ENCODE results near the gene PRL.

PRL gene

DNA sequence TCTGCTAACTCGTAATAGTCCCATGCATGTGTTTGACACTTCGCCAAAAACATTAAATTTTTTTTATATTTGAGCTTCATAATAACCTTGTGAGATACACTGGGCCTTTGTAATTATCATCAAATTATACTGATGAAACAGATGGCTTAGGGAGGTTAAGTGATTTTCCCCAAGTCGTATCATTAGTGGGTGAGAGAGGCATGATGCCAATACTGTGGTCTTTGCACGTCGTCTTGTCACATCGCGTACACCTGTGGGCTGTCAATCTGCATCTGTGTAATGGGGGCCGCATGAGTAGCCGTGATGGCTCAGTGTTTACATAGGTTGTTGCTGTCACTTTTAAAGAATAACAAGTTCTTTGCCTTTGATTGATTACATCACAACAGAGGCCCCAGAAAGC lies 1.7 kb downstream of the PRL start:
- no peak for DNase-seq

DNA sequence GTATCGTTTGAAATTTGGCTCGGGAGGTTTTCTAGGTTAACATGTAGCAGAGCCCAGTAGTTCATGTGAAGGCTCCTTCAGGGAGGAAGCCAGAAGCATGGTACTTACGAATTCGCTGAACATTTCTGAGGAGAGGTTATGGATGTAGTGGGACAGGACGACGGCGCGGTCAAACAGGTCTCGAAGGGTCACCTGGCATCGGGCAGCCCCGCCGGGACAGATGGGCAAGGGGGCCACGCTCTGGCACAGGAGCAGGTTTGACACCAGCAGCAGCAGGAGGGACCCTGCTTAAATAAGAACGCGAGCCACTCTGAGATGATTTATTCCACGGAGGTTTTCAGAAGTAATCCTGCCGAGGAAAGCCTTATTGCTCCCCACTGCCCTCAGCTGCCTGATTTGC lies 2.5 kb downstream of the PRL start:
- no peak for DNase-seq

DNA sequence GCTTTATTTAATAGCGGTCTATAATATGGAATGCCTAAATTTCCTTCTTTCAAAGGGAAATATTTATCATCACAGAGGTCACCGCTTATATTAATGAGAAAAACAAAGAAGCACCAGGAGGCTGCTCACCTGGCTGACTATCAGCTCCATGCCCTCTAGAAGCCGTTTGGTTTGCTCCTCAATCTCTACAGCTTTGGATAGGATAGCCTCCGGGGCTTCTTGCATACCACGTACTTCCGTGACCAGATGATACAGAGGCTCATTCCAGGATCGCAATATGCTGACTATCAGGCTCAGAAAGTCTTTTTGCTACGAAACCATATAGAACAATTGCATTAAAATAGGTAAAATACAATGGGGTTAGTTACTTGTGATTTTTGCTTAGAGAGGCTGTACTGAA lies 6.8 kb downstream of the PRL start:
- no peak for DNase-seq

GRCh38 chr6:22288721-22289120 lies 8.1 kb downstream of the PRL start:
- DNase-seq = no peak

DNA sequence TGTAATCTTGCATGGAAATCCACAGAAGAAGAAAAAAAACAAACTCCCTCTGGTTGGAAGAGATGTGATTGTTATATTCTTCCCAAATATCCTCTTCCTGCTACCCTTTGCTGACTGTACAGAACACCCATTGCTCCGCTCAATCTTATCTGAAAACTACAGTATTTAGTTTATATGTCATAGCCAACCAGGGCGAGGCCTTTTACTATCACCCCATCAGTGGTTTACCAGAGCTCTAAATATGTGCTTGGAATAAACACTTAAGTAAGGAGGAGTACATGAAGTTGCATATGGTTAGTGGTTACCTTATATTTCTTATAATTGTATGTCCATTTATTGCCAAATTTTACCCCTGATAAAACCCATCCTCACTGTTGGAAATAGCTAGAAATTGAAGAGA lies 12.2 kb downstream of the PRL start:
- DNase-seq = no peak

- no peak for DNase-seq
Measured at GRCh38 chr6:22281341-22282085, 15.3 kb downstream of the PRL start.

- DNase-seq = no peak
Measured at GRCh38 chr6:22279427-22279826, 17.4 kb downstream of the PRL start.

- no peak for DNase-seq
Measured at GRCh38 chr6:22271081-22271480, 25.8 kb downstream of the PRL start.

GRCh38 chr6:22263748-22264147 lies 33.1 kb downstream of the PRL start:
- DNase-seq = no peak

DNA sequence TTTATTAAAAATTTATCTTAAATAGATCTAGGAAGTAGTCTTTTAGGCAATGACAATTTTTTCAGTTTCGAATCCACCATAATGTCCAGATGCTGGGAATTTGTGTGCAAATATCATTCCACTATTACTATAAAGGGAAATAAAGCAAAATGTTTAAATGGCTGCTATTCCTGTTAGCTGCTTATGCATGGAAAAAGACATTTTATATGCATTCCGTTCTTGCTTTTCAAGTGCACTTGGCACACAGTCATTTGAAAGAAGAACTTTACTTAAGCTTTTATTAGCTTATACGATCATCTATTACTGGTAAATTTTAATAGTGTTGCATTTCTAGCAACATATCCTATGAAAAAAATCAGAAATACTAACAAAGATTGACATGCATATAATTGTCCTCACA lies 42.0 kb downstream of the PRL start:
- DNase-seq = no peak

- no peak for DNase-seq
Measured at GRCh38 chr6:22253955-22254655, 42.7 kb downstream of the PRL start.

DNA sequence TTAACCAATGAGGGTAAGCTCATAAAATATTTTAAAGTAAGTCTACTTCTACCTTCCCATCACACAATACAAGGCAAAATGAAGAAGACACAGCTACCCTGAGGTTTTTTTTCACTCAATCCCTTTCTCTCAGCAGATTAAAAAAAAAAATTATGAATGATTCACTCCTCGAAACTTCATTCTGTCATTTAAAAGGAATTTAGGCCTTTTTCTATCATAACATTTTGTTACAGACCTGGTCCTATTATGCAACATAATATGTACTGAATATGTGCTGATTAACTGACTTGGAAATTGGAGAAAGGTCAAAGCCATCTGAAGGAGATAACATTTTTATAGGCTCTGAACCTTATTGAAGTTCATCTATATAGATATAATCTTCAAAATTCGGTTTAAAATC lies 45.5 kb downstream of the PRL start:
- no peak for DNase-seq

DNA sequence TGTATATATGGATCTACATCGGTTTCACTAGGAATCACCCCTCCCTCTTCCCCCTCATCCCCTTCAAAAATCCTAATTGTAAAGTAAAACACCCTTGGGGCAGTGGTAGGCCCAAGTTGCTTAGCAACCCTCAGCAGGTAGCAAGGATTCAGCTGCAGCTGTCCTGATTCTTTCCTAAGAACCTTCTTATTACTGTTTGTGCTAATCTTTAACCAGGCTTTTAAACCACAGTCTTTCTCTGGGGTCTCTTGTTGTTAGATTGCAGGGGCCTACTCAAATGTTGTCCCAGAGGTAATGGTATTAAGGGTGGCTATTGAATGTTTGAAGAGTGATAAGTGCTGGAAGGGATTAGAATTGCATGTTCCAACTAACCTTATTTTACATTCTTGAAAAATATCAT lies 46.4 kb downstream of the PRL start:
- DNase-seq = peak in 3 of 51 donors; percentile 1 to 20 (median 5)

DNA sequence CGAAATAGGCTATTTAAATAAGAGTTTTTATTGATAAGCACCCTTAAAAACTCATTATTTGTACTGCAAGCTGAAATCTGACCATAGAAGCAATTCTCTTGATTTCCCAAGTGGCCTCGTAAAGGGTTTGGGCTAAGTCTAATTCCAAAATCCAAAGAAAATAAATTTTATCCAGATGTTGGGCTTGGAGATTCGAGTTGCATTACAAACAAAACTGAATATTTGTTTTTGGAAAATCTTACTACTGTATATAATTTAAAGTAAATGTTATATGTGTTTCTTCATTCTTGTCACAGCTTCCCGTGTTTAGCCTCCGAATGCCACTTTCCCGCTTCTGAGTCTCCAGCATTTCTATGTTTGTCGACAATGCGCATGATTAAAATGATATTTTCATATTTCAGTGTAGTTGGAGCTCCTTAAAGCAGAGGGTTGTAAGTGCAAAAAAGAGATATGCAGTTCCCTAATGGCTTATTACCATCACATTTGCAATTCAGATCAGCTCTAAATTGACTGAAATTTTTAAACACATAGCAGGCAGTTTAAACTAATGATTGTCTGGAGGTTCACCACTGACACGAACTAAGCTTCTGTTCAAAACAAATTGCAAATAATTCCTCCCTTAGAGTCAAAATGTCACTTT lies 47.0 kb downstream of the PRL start:
- no peak for DNase-seq

DNA sequence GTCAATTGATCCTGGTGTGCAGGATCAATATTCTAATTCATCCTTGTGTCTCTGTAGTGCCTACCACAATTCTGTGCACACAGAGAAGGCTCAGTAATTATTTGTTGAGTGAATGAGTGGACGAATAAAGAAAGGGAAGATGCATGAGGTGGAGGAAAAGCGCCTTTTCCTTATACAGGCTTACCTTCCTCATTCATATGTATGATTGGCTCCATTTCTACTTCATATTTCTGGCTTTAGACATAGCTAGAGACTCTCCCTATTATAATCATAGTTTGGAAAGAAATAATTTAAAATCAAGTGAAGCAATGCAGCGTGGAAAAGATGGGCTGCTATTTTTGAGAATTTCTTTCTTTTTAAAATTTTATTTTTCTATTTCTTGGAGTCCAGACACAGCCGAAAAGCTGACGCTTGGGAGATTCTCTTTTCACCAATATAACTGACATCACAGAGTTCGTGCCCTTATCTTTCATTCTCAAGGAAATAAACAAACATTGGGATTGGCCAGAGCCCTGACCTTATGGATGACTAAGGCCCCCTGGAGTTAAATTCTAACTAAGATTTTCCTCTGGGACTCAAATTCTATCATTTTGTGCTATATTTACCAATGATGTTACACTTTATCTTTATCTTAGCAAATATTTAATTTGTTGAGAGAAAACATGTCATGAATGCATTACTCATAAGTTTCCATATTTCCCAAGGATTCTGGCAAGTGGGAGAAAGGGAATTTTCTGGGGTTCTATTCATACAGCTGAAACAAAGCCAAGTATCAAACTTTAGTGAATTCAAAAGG lies 48.1 kb downstream of the PRL start:
- no peak for DNase-seq

GRCh38 chr6:22247916-22248482 lies 48.8 kb downstream of the PRL start:
- no peak for DNase-seq

DNA sequence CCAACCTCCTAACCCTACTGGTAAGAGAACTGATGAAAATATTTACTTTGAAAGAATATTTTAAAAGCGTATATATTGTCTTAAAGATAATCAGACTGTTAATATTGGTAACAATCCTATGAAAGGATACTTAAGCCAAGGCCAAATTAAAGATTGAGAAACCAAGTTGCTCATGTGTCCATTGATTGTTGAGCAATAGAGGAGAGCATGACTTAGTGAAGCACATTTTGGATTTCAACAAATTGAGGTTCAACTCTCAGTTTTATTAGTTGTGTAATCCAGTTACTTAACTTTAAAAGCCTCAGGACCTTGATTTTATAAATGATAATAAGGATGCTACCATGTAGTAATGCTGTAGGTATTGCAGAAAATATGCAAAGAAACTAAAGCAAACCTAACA lies 56.8 kb downstream of the PRL start:
- DNase-seq = no peak

GRCh38 chr6:22239261-22239921 lies 57.4 kb downstream of the PRL start:
- no peak for DNase-seq

DNA sequence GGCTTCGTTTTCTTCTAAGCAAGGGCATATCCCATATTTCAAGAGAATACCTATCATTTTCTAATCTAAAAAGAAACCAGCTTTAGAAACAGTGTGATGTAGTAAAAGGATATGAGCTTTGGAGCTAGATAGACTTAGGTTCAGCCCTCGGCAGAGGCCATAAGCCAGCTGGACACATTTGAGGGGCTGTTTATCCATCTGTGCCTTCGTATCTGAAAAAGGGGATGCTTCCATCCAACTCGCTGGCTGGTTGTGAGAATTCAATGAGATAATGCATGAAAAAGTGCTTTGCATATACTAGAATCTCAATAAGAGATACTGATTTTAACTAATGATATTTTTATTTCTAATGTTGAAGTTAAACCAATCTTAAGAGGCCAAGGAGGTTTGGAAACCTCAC lies 58.0 kb downstream of the PRL start:
- DNase-seq = no peak

GRCh38 chr6:22237526-22237925 lies 59.3 kb downstream of the PRL start:
- no peak for DNase-seq
